Chondrocyte (in vitro differentiated cells): ENCODE data around the gene YWHAQ. TPM values are rescaled to one million over a fixed set of nuclear protein-coding genes. Genes with fewer than 3 reads are reported as not detected.

Experiments used
- DNase-seq: peaks from one replicate; pipeline ENCODE4 v3.0.0; 2021; ENCODE audit warnings: mixed read lengths, low spot score
- H3K27ac Mint-ChIP-seq: one replicate; pipeline ENCODE4 v1.8.0; 2021; ENCODE audit warnings: mild to moderate bottlenecking, moderate library complexity, mixed read lengths; ENCODE audit not compliant: unreplicated experiment
- H3K27me3 Mint-ChIP-seq: 2 replicates; pipeline ENCODE4 v1.8.0; 2021; ENCODE audit warnings: low read depth, mixed read lengths
- H3K36me3 Mint-ChIP-seq: 2 replicates; pipeline ENCODE4 v1.8.0; 2021; ENCODE audit warnings: low read depth, mixed read lengths
- H3K4me1 Mint-ChIP-seq: 2 replicates; pipeline ENCODE4 v1.8.0; 2021; ENCODE audit warnings: low read depth, mild to moderate bottlenecking, mixed read lengths
- H3K4me3 Mint-ChIP-seq: one replicate; pipeline ENCODE4 v1.8.0; 2021; ENCODE audit warnings: mild to moderate bottlenecking, moderate library complexity, mixed read lengths; ENCODE audit not compliant: unreplicated experiment
- H3K9me3 Mint-ChIP-seq: 2 replicates; pipeline ENCODE4 v1.8.0; 2021; ENCODE audit warnings: low read depth, mixed read lengths
- total RNA-seq: library from RNA; stranded (reverse); gene quantifications from 3 replicates; pipeline ENCODE4 v1.2.1, GENCODE V29; 2021
- TF ChIP-seq, protein P1 (sequence below): fragments of 200-600 bp; sonication (generic); IDR thresholded peaks from 2 replicates; pipeline ENCODE4 v1.5.0; 2021; ENCODE audit warnings: antibody characterized with exemption, mild to moderate bottlenecking, moderate library complexity

YWHAQ gene
- total RNA-seq, 1 donor from 2014 or later = 247 TPM

DNA sequence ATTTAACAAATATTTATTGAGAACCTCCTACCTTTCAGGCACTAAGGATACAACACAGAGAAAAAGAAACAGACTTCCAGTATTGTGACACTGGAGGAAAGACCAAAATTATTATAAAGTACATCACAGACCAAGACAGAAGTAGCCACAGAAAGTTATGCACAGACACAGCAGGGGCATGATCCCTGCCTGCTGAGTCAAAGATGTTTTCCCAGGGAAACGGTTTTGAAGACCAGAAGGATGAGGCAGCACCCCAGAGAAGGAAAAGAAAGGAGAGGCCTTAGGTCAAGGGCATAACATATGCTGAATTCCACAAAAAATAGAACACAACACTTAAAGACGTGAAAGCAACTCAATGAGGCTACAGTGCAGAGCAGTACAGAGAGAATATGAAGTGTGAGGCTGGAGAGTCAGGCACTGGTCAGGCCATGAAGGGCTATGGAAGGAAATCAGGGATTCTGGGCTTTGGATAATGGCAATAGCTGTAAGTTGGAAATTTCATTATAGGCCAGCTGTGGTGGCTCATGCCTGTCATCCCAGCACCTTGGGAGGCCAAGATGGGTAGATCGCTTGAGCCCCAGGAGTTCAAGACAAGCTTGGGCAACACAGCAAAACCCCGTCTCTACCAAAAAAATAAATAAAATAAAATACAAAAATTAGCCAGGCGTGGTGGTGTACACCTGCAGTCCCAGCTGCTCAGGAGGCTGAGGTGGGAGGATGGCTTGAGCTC, 83.4 kb downstream of the YWHAQ start:
- no peaks in the 10 kb centered on the region for H3K9me3 Mint-ChIP-seq
- H3K27ac Mint-ChIP-seq = peak overlapping the region; percentile 89

DNA sequence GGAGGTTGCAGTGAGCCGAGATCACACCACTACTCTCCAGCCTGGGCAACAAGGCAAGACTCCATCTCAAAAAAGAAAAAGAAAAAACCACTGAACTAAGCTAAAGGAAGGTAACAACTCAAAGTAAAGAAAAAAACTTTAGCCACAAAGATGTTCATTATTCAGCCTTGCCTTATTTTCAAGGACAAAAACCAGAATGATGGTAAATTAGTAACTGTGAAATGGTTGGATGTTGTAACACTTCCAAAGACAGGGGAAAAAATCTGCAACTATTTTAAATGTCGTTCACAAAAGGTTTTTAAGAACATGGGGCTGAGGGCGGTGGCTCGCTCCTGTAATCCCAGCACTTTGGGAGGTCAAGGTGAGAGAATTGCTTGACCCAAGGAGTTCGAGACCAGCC, 85.3 kb downstream of the YWHAQ start:
- H3K27me3 Mint-ChIP-seq = no peaks in the 10 kb centered on the region
- no peak for DNase-seq
- H3K9me3 Mint-ChIP-seq = no peaks in the 10 kb centered on the region
- peak overlapping the region; percentile 90 for H3K27ac Mint-ChIP-seq
- no peaks in the 10 kb centered on the region for H3K36me3 Mint-ChIP-seq
- H3K4me1 Mint-ChIP-seq = peaks cover 64% of the 10 kb centered on the region
- TF ChIP-seq, protein P1, sequence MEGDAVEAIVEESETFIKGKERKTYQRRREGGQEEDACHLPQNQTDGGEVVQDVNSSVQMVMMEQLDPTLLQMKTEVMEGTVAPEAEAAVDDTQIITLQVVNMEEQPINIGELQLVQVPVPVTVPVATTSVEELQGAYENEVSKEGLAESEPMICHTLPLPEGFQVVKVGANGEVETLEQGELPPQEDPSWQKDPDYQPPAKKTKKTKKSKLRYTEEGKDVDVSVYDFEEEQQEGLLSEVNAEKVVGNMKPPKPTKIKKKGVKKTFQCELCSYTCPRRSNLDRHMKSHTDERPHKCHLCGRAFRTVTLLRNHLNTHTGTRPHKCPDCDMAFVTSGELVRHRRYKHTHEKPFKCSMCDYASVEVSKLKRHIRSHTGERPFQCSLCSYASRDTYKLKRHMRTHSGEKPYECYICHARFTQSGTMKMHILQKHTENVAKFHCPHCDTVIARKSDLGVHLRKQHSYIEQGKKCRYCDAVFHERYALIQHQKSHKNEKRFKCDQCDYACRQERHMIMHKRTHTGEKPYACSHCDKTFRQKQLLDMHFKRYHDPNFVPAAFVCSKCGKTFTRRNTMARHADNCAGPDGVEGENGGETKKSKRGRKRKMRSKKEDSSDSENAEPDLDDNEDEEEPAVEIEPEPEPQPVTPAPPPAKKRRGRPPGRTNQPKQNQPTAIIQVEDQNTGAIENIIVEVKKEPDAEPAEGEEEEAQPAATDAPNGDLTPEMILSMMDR = no peak
- H3K4me3 Mint-ChIP-seq = no peak overlapping the region

More for the DNA sequence above, 83.4 kb downstream of the YWHAQ start:
- H3K4me3 Mint-ChIP-seq = peak overlapping the region; percentile 29
- peaks cover 73% of the 10 kb centered on the region for H3K4me1 Mint-ChIP-seq
- H3K36me3 Mint-ChIP-seq = no peaks in the 10 kb centered on the region
- no peak for DNase-seq
- no peaks in the 10 kb centered on the region for H3K27me3 Mint-ChIP-seq
- TF ChIP-seq, protein P1 = no peak

GRCh38 chr2:9543557-9543956, 87.2 kb downstream of the YWHAQ start:
- DNase-seq = no peak
- Mint-ChIP-seq H3K9me3 (no peaks in the 10 kb centered on the region), H3K4me1 (peaks cover 72% of the 10 kb centered on the region), H3K27me3 (no peaks in the 10 kb centered on the region), H3K36me3 (no peaks in the 10 kb centered on the region), H3K27ac (peak overlapping the region; percentile 13), H3K4me3 (no peak overlapping the region)
- TF ChIP-seq, protein P1 = no peak

DNA sequence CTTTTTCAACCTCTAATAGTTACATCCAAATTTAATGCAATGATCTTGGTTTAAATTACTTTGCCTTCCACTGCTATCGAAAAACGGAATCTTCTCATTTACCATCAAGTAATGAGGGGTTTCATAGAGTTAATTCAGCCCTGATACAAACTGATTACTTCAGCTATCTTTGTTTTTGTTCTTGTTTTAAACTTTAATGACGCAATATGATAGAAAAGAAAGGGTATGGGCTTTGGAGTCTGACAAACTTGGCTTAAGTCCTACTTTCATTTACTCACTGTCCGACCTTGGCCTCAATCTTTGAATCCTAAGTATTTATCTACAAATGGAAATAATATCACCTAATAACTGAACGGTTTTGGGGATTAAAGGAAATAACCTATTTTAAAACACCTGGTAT, 91.3 kb downstream of the YWHAQ start:
- H3K27me3 Mint-ChIP-seq = no peaks in the 10 kb centered on the region
- H3K36me3 Mint-ChIP-seq = peaks cover 1% of the 10 kb centered on the region
- no peak for DNase-seq
- H3K27ac Mint-ChIP-seq = peak overlapping the region; percentile 88
- no peaks in the 10 kb centered on the region for H3K9me3 Mint-ChIP-seq
- no peak overlapping the region for H3K4me3 Mint-ChIP-seq
- H3K4me1 Mint-ChIP-seq = peaks cover 70% of the 10 kb centered on the region
- TF ChIP-seq, protein P1 = no peak

GRCh38 chr2:9538000-9538507, 92.7 kb downstream of the YWHAQ start:
- TF ChIP-seq, protein P1 = no peak
- H3K4me1 Mint-ChIP-seq = peaks cover 61% of the 10 kb centered on the region
- no peaks in the 10 kb centered on the region for H3K27me3 Mint-ChIP-seq
- H3K36me3 Mint-ChIP-seq = peaks cover 5% of the 10 kb centered on the region
- no peaks in the 10 kb centered on the region for H3K9me3 Mint-ChIP-seq
- DNase-seq = no peak
- H3K4me3 Mint-ChIP-seq = no peak overlapping the region
- peak overlapping the region; percentile 88 for H3K27ac Mint-ChIP-seq
